ENCODE data around the gene CCT8. TPM values are rescaled to one million over a fixed set of nuclear protein-coding genes. Genes with fewer than 3 reads are reported as not detected.

The CCT8 gene
- 165 to 198 TPM (median 174 TPM) in 5 replicates for total RNA-seq (2022; extraction: Qiagen RNA extraction)

DNA sequence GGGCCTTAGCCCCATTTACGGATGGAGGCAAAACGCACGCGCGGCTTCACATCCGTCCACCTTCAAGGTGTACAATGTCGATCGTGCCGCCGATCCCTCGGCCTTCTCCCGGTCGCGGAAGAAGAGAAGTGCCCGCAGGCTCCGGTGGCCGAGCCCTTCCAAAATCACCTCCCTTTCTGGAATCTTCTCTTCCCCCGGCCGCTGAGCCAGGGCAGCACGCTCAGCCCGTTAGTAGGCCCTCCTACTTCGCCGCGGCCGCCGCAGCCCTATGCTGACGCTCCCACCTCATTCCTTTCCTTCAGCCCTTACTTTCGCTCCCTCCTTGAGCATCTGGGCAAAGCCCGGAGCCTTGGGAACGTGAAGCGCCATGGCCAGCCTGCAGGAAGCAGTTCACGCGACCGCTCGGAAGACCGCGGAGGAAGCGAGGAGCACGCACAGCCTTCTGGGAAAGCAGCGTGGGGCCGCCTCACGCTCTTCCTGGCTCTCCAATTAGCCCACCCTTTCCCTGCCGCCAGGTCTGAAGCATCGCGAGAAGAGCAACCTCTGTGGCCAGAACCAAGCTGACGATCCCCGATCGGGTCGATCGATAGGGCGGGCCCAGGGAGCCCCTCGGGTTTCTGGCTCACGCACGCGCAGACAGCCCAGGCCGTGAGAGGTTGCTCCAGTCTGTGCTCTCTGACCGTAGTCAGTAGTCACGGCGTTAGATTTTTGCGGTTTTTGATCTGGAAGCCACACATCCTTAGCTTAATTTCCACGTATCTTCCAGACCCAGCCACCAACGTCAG, at the start of gene CCT8:
CCT8 (minus strand) TSS at position 427 of the 785 bp plus-strand sequence; CDS start at position 369, 58 bp downstream.

GRCh38 chr21:29024474-29025327, 48.7 kb downstream of the CCT8 start, which contains the start of gene USP16:
TSS of gene USP16 (plus strand) at chr21:29024668. CDS start at chr21:29027914, 3,246 bp downstream.

Other genes starting within 250 kb of the CCT8 start
- gene LTN1, start 80.8 kb downstream of the CCT8 start, total RNA-seq (2022; extraction: Qiagen RNA extraction): 4.2 to 6.9 TPM (median 6.2 TPM) in 5 replicates
- gene RWDD2B, start 54.3 kb downstream of the CCT8 start, total RNA-seq (2022; extraction: Qiagen RNA extraction): 9.8 to 11.3 TPM (median 10.9 TPM) in 5 replicates
- 21.3 to 27.1 TPM (median 22.2 TPM) in 5 replicates for gene USP16, start 49.0 kb downstream of the CCT8 start, total RNA-seq (2022; extraction: Qiagen RNA extraction)
- gene MAP3K7CL, start 57.0 kb upstream of the CCT8 start, total RNA-seq (2022; extraction: Qiagen RNA extraction): 1.1 to 2.7 TPM (median 2.0 TPM) in 5 replicates
- 3.7 to 6.3 TPM (median 4.8 TPM) in 5 replicates for gene BACH1, start 225.3 kb upstream of the CCT8 start, total RNA-seq (2022; extraction: Qiagen RNA extraction)